Fibroblast of skin of right quadriceps (primary cell): ENCODE measurements around the gene DNASE1.
"Not testable (repeated sequence)": the region's sequence is repeated elsewhere in the genome, so short reads cannot be mapped to it uniquely, and the experiment has no call there.

Source experiments
- DNase-seq: peaks from one replicate; pipeline ENCODE4 v3.0.0-alpha.2; 2013

Gene DNASE1, protein sequence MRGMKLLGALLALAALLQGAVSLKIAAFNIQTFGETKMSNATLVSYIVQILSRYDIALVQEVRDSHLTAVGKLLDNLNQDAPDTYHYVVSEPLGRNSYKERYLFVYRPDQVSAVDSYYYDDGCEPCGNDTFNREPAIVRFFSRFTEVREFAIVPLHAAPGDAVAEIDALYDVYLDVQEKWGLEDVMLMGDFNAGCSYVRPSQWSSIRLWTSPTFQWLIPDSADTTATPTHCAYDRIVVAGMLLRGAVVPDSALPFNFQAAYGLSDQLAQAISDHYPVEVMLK

DNA sequence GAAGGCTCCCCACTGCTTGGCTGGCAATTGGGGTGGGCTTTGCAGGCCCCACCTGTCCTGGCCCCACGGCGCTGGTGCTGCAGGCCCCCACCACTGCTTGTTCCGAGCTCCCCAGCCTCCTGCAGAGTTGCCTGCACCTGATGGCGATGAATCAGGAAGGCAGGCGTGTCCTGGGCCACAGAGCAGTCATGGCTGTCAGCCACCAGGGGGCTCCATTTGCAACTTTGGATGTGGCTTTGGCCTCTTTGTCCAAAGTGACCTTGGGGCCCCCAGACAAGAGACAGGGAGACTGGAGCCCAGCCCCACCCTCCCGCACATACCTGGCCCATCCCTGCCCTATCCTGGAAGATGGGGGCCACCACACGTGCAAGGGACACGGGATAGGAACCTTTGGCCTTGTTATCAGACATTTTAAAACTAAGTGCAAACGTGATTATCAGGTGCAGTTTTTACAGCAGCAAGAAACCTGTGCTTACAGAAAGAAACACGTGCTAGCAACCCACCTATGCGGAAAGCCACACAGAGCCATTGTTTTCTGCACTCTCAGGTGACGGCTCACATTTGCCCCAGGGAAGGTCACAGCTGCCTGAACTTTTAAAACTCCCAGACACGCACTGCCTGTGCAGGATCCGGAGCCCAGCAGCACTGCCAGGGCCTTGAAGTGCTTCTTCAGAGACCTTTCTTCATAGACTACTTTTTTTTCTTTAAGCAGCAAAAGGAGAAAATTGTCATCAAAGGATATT lies at the start of gene DNASE1:
DNASE1 (plus strand) TSS at position 443 of the 743 bp plus-strand sequence. CDS start 683 bp downstream, outside the sequence.
- peak; percentile 43 for DNase-seq

DNA sequence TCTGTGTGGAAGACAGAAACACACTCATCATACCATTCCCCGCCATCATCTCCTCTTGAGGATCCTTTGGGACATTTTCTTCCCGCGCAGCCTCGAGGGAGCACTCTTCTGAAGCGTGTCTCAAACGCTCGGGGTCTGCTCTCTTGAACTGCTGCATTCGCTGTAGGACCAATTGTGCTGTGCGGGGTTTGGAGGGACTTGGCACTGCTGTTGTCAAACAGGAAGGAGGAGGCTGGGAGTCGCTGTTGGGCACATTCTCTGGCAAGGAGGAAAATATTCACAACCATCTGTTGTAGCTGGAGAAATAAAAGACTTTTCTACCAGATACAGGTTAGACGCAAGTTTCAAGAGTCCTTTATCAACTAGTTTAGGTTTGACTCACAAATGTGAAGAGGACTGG lies 48.0 kb upstream of the DNASE1 start:
- no peak for DNase-seq

DNA sequence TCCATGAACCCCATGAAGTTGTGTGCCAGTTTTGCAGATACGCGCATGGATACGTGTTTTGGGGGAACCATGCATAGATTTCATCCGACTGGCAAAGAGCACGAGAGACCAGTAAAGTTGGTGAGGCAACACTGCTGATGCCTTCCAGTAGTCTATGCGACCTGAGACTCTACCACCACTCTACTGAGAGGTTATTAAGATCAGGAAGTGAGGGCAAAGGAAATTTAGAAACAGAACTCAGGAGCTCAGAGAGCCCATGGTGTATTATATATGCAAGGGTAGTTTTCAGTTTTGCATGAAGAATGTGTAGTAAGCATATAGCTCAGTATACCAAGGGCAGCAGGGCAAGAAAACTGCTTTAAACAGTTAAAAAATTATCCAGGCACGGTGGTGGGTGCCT lies 47.3 kb upstream of the DNASE1 start:
- DNase-seq, result no peak

DNA sequence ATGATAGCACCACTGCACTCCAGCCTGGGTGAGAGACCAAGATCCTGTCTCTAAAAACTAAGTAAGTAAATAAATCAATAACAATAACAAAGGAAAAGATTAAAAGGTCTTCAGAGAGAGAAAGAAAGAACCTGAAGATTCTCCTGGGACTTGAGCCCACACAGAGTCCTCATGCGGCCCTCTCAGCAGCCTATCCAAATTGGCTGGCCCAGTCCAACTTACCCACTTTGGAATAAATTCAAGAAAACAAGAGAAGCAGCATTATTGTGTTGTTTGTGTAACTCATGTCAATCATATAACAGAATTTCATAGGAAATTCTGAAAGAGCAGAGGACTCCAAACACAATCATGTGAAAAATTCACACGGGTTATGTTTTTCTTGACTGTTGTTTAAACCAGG lies 46.9 kb upstream of the DNASE1 start:
- no peak for DNase-seq

DNA sequence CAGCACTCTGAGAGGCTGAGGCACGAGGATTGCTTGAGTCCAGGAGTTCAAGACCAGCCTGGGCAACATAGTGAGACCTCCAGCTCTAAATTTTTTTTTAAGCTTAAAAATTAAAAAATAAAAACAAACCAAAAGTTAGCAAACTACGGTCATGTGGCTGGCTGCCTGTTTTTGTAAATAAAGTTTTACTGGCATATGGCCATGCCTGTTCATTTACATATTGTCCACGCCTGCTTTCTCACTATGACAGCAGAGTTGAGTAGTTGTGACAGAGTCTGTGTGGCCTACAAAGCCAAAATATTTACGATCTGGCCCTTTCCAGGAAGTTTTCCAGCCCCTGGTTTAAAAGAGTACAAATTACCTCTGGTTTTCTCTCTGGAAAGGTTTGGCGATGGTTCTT lies 46.4 kb upstream of the DNASE1 start:
- DNase-seq, result no peak

DNA sequence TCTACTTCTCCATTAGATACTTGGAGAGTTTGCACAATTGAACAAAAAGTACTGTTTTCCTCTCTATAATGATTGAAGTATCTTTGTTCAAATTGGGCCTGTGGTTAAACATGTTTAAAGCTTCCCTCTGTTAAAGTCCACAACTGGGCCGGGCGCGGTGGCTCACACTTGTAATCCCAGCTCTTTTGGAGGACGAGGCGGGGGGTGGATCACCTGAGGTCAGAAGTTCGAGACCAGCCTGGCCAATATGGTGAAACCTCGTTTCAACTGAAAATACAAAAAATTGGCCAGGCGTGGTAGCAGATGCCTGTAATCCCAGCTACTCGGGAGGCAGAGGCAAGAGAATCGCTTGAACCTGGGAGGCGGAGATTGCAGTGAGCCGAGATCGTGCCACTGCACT lies 45.5 kb upstream of the DNASE1 start:
- not testable (repeated sequence) for DNase-seq

DNA sequence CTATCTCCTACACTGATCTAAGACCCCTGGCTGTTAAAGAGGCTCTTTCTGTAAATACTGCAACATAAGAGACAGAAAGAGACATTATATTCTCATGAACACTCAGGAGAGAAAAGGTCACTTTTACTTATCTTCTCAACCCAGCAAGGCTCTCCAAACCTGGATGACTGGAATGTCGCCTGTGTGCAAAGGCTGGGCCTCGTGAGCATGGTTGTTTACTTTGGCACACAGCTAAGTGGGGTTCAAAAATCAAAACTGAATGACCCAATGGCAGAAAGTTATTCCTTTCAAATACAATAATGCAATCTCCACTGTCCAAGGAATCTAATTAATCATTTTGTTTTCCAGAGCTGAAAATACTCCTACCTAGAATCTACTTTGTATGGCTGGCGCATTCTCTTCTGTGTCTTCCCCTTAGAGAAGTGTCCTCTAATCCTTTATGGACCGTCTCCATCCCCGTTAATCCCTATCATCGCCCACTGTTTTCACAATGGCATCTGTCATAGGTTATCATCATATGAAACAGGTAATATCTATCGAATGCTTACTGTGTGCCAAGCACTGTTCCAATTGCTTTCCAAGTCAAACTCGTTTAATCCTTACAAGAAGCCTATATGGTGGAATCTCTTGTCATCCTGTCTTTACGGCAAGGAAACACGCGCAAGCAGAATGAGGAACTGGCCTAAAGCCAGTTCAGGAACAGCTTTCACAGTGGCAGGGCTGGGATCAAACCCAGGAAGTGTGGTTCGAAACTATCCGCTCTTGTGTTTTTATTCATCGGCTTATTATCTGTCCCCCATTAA lies 44.4 kb upstream of the DNASE1 start:
- DNase-seq, result no peak

DNA sequence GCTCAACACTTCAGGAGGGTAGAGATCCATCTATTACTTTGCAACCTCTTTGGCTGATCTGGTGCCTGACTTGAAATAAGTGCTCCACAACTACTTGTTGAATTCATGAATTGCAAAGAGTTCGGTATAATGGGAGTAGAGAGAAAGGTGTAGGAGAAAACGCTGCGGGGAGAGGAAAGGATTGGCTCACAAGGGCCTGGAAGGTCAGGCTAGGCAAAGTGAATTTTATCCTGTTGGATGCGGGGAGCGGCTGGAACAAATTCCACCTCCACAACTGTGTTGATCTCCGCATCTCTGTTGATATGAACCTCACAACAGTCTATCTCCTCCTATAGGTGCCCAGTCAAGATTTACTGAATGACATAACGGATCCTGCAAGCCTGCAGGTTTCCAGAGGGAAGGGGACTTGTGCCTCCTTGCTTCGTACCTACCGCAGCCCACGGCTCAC lies 43.8 kb upstream of the DNASE1 start:
- DNase-seq, result no peak

DNA sequence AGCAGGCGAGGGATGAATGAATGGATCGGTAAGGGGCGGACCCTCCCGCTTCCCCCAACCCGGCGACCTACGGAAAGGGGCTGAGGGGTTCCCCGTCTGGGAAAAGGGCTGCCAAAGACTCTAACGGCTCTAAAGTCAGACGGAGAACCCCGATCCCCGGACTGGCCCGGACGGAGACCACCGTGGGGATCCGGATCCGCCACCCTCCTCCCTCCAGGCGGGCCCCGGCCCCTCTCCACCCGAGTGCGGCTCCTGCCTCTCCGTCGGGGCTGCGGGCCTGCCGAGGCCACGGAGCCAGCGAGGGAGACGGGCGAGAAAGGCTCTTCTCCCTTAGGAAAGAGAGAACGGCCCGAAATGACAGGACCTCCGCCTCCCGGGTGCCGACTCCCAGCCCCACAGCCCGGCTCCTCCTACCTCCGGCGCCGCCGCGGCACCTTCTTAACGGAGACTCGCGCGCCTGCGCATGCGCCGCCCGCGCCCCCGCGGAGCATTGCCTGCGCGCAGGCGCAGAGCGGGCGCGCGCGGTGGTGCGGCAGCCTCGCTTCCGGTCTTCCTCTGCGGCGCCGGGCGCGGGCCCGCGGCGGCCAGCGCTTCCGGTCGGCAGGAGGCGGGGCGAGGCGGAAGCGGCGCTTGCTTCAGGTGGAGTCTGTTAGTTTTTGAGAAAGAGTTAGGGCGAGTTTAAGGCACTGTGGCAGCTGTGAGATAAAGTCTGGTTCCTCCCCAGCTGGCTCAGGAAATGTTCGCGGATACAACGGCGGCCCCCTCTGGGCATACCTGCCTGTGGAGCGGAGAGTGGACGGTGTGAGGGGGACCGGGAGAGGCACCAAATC lies 43.1 kb upstream of the DNASE1 start, which contains the start of gene SLX4:
SLX4 (minus strand) TSS at position 461 of the 830 bp plus-strand sequence. CDS start 2,642 bp downstream, outside the sequence.
- peak; percentile 91 for DNase-seq

DNA sequence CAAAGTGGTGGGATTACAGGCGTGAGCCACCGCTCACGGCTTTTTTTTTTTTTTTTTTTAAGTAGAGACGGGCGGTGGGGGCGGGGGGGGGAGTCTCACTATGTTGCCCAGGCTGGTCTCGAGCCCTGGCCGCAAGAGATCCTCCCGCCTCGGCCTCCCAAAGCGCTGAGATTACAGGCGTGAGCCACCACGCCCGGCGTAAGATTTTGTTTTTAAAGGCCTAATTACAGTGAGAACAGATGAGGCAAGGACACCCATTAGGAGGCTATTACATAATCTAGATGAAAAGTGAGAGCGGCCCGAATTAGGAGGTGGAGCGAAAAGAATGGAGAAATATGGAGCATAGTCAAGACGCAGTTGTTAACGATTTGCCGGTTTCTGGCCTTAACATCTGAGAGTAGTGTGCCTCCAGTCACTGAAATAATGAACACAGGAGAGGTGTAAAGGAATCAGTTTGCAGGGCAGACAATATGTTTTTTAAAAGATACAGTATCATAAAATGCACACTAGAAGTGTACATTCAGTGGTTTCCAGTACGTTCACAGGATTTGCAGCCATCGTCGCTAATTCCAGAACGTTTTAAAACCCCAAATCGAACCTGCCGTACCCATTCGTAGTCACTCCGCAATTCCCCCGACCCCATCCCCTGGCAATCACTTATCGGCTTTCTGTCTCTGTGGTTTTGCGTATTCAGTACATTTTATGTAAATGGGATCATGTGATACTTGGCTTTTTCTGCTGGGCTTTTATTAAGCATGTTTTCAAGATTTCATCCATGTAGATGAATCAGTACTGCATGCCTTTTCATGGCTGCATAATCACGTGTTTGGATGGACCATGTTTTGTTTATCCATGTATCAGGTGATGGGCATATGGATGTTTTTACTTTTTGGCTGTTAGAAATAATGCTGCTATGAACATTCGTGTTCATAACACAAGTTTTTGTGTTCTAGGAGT lies 41.7 kb upstream of the DNASE1 start:
- DNase-seq, result no peak

DNA sequence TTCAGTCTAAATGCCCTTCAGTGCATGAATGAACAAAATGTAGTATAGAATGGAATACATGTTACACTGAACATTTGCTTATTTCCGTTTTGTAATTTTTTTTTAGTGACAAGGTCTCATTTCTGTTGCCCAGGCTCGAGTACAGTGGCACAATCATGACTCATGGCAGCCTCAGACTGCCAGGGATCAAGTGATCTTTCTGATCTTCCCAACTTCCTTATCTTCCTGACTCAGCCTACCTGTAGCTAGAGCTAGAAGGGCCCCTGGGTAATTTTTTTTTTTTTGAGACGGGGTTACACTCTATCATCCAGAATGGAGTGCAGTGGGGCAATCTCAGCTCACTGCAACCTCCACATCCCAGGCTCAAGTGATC lies 35.7 kb upstream of the DNASE1 start:
- no peak for DNase-seq

DNA sequence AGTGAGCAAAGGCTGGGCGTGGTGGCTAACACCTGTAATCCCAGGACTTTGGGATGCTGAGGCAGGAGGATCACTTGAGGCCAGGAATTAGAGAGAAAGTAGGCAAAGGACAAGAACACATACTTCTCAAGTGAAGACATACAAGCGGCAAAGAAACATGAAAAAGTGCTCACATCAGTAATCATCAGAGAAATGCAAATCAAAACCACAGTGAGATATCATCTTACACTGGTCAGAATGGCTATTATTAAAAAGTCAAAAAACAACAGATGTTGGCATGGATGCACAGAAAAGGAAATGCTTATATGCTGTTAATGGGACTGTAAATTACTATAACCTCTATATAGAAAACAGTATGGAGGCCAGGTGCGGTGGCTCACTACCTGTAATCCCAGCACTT lies 30.8 kb upstream of the DNASE1 start:
- no peak for DNase-seq

DNA sequence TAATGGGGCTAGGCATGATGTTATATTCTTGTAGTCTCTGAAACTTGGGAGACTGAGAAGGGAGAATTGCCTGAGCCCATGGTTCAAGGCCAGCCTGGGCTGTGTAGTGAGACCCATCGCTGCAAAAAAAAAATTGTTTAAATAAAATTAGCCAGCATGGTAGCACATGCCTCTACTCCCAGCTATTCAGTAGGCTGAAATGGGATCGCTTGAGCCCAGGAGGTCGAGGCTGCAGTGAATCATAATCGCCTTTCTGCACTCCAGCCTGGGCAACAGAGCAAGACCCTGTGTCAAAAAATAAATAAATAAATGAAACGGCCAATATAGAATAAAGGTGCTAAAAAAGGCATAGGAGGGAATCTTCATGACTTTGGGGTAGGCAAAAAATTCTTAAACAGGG lies 29.2 kb upstream of the DNASE1 start:
- DNase-seq, result no peak

DNA sequence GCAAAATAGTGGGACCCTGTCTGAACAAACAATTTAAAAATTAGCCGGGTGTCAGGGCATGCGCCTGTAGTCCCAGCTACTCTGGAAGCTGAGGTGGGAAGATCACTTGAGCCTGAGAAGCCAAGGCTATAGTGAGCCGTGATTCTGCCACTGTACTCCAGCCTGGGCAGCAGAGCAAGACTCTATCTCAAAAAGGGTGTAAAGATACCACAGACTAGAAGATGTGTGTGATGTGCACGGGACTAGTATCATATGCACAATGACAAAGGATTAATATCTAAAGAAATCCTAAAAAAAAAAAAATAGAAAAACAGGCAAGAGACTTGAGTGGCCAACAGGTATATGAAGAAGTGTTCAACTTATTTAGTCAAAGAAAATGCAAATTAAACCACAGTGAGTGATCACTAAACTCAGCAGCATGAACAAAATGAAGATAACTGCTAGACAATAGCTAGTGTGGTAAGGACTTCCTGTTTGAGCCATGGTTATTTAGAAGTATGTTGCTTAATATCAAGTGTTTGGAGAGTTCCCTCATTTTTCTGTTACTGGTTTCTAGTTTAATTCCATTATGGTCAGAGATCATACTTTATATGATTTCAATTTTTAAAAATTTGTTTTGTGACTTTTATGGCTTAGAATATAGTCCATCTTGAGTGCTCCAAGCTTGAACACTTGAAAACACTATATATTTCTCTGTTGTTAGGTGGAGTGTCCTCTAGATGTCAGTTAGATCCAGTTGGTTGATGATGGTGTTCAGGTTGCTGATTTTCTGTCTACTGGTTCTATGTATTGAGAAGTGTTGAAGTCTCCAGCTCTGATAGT lies 28.4 kb upstream of the DNASE1 start:
- no peak for DNase-seq

DNA sequence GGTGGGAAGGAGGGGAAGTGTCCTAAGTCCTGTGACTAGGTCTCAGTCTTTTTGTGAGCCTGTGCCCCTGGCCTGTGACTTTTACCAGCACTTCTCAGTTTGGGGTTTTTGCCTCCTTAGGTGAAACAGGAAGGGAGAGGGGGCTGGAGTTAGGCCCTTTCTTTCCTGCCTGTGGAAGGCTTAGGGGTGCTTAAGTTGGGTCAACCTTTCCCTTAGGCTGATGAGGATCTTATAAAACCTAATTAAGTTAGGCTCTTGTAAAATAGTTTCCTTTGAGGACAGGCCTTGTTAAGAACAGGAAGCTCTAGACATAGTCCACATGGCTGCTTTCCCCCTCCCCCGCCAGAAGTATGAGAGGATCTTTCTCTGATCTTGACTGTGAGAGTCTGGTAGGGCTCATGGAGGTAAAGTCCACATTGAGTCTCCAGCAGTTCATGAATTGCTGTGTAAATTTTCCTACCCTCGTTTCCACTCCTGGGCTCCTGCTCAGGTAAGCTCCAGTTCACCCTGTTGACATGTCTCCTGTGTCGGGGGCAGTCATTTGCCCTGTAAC lies 17.0 kb upstream of the DNASE1 start:
- peak; percentile 36 for DNase-seq

DNA sequence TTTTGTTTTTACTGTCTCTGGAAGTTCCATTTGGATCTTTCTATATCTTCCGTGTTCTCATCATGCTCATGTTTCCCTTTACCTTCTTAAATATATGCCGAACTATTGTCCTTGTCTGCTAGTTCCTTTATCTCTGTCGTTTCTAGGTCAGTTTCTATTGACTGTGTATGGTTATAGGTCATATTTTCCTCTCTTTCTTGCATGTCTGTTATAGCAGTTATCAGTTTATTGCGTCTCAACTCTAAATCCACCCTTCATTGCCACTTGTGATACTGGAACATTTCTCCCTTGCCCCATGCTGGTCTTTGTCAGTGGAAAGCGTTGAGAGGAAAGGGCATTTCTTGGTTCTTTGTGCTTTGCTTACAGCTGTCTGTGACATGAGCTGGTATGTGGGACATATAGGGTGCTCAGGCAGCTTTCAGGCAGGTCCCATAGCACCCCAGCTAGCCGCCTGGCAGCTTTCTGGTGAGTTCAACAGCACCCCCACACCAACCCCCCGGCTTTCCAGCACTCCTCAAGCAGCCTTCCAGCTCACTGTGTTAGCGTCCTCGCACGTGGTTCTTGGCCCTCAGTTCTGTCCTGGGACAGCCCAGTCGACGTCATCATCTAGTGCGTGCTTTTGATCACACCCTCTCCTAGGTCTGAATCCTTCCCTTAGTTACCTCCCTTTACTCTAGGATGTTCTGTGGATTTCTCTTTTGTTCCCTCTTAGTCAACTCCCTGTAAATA lies 15.4 kb upstream of the DNASE1 start:
- no peak for DNase-seq

DNA sequence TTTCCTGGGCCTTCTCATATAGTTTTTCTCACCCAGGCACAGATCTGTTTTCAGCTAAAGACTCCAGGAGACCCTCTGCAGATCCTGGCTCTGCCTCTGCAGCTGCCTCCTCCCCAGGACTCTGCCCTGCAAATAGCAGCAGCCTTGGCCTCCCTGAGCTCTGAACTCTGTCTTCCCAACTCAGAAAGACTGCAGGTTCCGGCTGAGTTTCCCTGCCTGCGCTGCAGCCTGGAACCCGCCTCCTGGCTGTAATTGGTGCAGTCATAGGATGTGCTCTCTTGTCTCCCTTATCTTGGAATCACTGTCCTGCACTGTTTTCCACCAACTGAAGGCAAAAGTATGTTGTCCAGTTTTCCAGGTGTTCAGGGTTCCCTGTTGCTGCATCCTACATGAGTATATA lies 14.3 kb upstream of the DNASE1 start:
- DNase-seq, result no peak

DNA sequence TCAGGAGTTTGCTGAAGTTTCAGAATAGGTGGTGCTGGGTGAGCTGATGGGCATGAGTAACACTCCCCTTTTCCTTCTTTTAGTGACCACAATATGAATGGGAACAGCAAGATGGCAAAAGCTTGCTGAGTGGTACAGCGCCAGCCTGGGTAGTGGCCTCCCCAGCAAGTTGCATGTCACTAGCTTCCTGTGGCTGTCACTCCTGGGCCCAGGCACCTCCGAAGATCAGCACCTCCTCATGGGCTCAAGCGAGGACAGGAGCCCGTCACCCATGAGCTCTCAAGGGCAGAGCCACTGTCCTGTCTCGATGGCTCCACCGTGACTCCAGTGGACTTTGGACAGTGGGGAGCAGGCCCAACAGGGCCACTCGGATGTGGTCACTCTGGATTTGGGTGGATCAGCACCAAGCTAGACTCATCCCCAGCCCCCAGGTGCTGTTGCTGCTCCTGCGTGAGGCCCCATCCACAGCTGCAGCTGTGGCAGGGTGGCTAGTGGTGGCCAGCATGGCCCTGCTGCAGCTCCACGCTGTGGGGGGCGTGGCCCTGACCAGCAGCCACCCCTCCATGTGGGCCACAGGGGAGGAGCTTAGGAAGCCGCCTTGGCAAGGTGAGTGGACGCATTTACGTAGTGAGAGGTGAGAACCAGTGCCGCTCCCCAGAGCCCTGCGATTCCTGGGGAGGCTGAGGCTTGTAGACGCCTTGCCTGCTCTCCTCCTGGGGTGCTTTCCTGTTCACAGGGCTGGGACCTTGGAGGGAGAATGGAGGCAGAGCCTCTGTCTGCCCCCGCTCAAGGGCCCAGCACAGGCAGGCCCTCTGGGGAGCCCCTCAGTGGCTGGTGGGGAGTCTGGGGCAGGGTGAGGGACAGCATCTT lies 13.6 kb upstream of the DNASE1 start:
- no peak for DNase-seq
